Brain microvascular endothelial cell (primary cell): Measurements from ENCODE around the gene ACTA2.

Experiments
- DNase-seq: peaks from one replicate; pipeline ENCODE4 v3.0.0-alpha.2; 2020
- H3K27ac ChIP-seq: fragments of 250-450 bp; sonication (Bioruptor Pico); 2 replicates; pipeline ENCODE4 v1.5.1; 2020; ENCODE audit warnings: mild to moderate bottlenecking, moderate library complexity
- H3K27me3 ChIP-seq: fragments of 250-450 bp; sonication (Bioruptor Pico); replicated peaks from 2 replicates; pipeline ENCODE4 v1.5.1; 2020; ENCODE audit warnings: mild to moderate bottlenecking
- H3K36me3 ChIP-seq: fragments of 250-450 bp; sonication (Bioruptor Pico); replicated peaks from 2 replicates; pipeline ENCODE4 v1.5.1; 2020; ENCODE audit warnings: mild to moderate bottlenecking
- H3K4me3 ChIP-seq: 2 replicates; pipeline ENCODE4 v1.5.1; 2011; ENCODE audit warnings: low read depth, mild to moderate bottlenecking, control low read depth, low read length, moderate library complexity
- CTCF ChIP-seq: IDR thresholded peaks from 2 replicates; pipeline ENCODE4 v1.5.1; 2011; ENCODE audit warnings: low read depth, mild to moderate bottlenecking, moderate library complexity, low read length, control low read depth, inconsistent platforms; ENCODE audit errors: missing control alignments
- in situ Hi-C: cut with HindIII; loops from 2 replicates; pipeline ENCODE4 v1.10.0; 2017; ENCODE audit warnings: low sequenced_read_pairs, low pct_ligation_motif_present

Gene ACTA2

GRCh38 chr10:88990384-88991160 is 38.0 kb upstream of the ACTA2 start, which contains the start of gene FAS:
Gene FAS (plus strand): TSS chr10:88990798. CDS start chr10:88990877, 79 bp downstream.
- Histone ChIP-seq H3K27me3 (no peaks in the 10 kb centered on the region), H3K36me3 (no peaks in the 10 kb centered on the region), H3K27ac (peak within 1 kb of the TSS; percentile 37), H3K4me3 (peak within 1 kb of the TSS; percentile 70)
- in situ Hi-C loops: no loop called here
- no peak for TF ChIP-seq CTCF
- DNase-seq: peak; percentile 20

GRCh38 chr10:88989824-88990383 is 37.3 kb upstream of the ACTA2 start:
- H3K4me3 ChIP-seq: peak overlapping the region; percentile 70
- peak; percentile 50 for DNase-seq
- in situ Hi-C loops: no loop called here
- no peak overlapping the region for H3K27ac ChIP-seq
- no peaks in the 10 kb centered on the region for H3K27me3 ChIP-seq
- TF ChIP-seq CTCF: no peak
- H3K36me3 ChIP-seq: no peaks in the 10 kb centered on the region

GRCh38 chr10:88989423-88989822 is 36.9 kb upstream of the ACTA2 start:
- Histone ChIP-seq H3K27me3 (no peaks in the 10 kb centered on the region), H3K4me3 (no peak overlapping the region), H3K36me3 (no peaks in the 10 kb centered on the region), H3K27ac (no peak overlapping the region)
- in situ Hi-C loops: no loop called here
- no peak for DNase-seq
- TF ChIP-seq CTCF: no peak

- TF ChIP-seq CTCF: no peak
- H3K36me3 ChIP-seq: no peaks in the 10 kb centered on the region
- no peak overlapping the region for H3K27ac ChIP-seq
- no peaks in the 10 kb centered on the region for H3K27me3 ChIP-seq
- DNase-seq: no peak
- no peak overlapping the region for H3K4me3 ChIP-seq
- in situ Hi-C loops: no loop called here
These were observed 35.3 kb upstream of the ACTA2 start for GRCh38 chr10:88987840-88988239.

GRCh38 chr10:88987243-88987725 is 34.7 kb upstream of the ACTA2 start:
- no peak for TF ChIP-seq CTCF
- Histone ChIP-seq H3K36me3 (no peaks in the 10 kb centered on the region), H3K27ac (no peak overlapping the region), H3K4me3 (no peak overlapping the region), H3K27me3 (no peaks in the 10 kb centered on the region)
- in situ Hi-C loops: no loop called here
- DNase-seq: no peak
